Natural killer cell (primary cell): Measurements from ENCODE around the gene URB1. TPM values are rescaled to one million over a fixed set of nuclear protein-coding genes. Genes with fewer than 3 reads are reported as not detected.

ENCODE experiments used
- ATAC-seq, 3 donors: fragments of 150-1000 bp in 2 of 3; fragments of 200-7000 bp in 1 of 3; cut with Tn5 transposase; 1 replicate in 1 of 3; 2 replicates in 2 of 3; pipeline ENCODE4 v1.10.0; 2021; ENCODE audit warnings: mild to moderate bottlenecking in 2 of 3, moderate library complexity in 2 of 3
- DNase-seq, 2 donors: peaks; one replicate each; pipeline versions ENCODE4 v3.0.0 to v3.0.0-alpha.2; 2013 to 2021; ENCODE audit warnings: mixed read lengths in 1 of 2
- H3K27ac ChIP-seq: one replicate; pipeline ENCODE4 v1.5.1; 2013; ENCODE audit warnings: mild to moderate bottlenecking, low read length
- H3K27me3 ChIP-seq: one replicate; pipeline ENCODE4 v1.6.1; 2013; ENCODE audit warnings: low read length; ENCODE audit not compliant: control insufficient read depth, insufficient read depth
- H3K36me3 ChIP-seq: one replicate; pipeline ENCODE4 v1.6.1; 2013; ENCODE audit warnings: low read length; ENCODE audit not compliant: control insufficient read depth, insufficient read depth
- H3K4me1 ChIP-seq: one replicate; pipeline ENCODE4 v1.6.1; 2013; ENCODE audit warnings: low read length; ENCODE audit not compliant: control insufficient read depth, insufficient read depth
- H3K4me3 ChIP-seq: one replicate; pipeline ENCODE4 v1.5.1; 2013; ENCODE audit warnings: low read length
- H3K9me3 ChIP-seq: one replicate; pipeline ENCODE4 v1.6.1; 2013; ENCODE audit warnings: low read length; ENCODE audit not compliant: control insufficient read depth, insufficient read depth
- H3K27ac Mint-ChIP-seq, 2 donors: one replicate each; pipeline ENCODE4 v1.8.0; 2022; ENCODE audit warnings: mild to moderate bottlenecking in 2 of 2, mixed read lengths in 2 of 2, moderate library complexity in 1 of 2
- H3K27me3 Mint-ChIP-seq, 2 donors: one replicate each; pipeline ENCODE4 v1.8.0; 2022; ENCODE audit warnings: low read depth in 2 of 2, mixed read lengths in 2 of 2
- H3K36me3 Mint-ChIP-seq: one replicate; pipeline ENCODE4 v1.8.0; 2022; ENCODE audit warnings: mixed read lengths
- H3K4me1 Mint-ChIP-seq, 2 donors: one replicate each; pipeline ENCODE4 v1.8.0; 2022; ENCODE audit warnings: mixed read lengths in 2 of 2
- H3K4me3 Mint-ChIP-seq: one replicate; pipeline ENCODE4 v1.8.0; 2022; ENCODE audit warnings: mild to moderate bottlenecking, moderate library complexity, mixed read lengths
- H3K9me3 Mint-ChIP-seq, 2 donors: one replicate each; pipeline ENCODE4 v1.8.0; 2022; ENCODE audit warnings: mixed read lengths in 2 of 2
- CTCF ChIP-seq: fragments of 200-600 bp; IDR thresholded peaks from one replicate; pipeline ENCODE4 v1.8.0; 2022; ENCODE audit warnings: antibody characterized with exemption
- WGBS: methylation state at CpG from one replicate; pipeline ENCODE4 v1.1.7; 2013; ENCODE audit warnings: missing lambda C conversion rate; ENCODE audit not compliant: insufficient coverage; 5-methylcytosine and 5-hydroxymethylcytosine counted together
- intact Hi-C: fragments of 100-400 bp; cut with micrococcal nuclease; formaldehyde crosslinking; loops from one replicate; pipeline ENCODE4 v1.14.2; 2022
- total RNA-seq, 4 donors: library from RNA; stranded (reverse); fragments of 120-200 nt in 1 of 4; gene quantifications; one replicate each; pipeline versions ENCODE4 v1.2.3 to v1.2.4, GENCODE V29; 2013 to 2022

URB1 gene
- total RNA-seq, 3 donors from 2014 or later (not counting 1 experiment from before 2014, with no cell fraction given), result 6.1 to 7.8 (median 7.5) TPM

GRCh38 chr21:32427958-32428623, 35.3 kb upstream of the URB1 start:
- WGBS, result 82% methylated on average over 10 of the region's 10 CpGs
- Histone ChIP-seq H3K9me3 (no peaks in the 10 kb centered on the region), H3K4me3 (no peak overlapping the region), H3K4me1 (no peaks in the 10 kb centered on the region), H3K27ac (no peak overlapping the region), H3K27me3 (no peaks in the 10 kb centered on the region), H3K36me3 (no peaks in the 10 kb centered on the region)
- Mint-ChIP-seq H3K36me3 (no peaks in the 10 kb centered on the region), H3K27me3 (no peaks in the 10 kb centered on the region), H3K4me1 (peaks cover 15 to 16% of the 10 kb centered on the region in 2 donors), H3K9me3 (no peaks in the 10 kb centered on the region), H3K27ac (no peak overlapping the region), H3K4me3 (no peak overlapping the region)
- no peak for DNase-seq
- no peak for ATAC-seq
- no peak for TF ChIP-seq CTCF
- intact Hi-C loops, result no loop called here

- WGBS, result 91% methylated on average over 6 of the region's 6 CpGs
- Histone ChIP-seq H3K4me3 (no peak overlapping the region), H3K27me3 (no peaks in the 10 kb centered on the region), H3K36me3 (no peaks in the 10 kb centered on the region), H3K9me3 (no peaks in the 10 kb centered on the region), H3K27ac (no peak overlapping the region), H3K4me1 (no peaks in the 10 kb centered on the region)
- peaks cover 7% of the 10 kb centered on the region in 2 donors for H3K4me1 Mint-ChIP-seq
- H3K9me3 Mint-ChIP-seq, result peaks cover 0 to 4% of the 10 kb centered on the region in 2 donors
- DNase-seq (no peak), ATAC-seq (no peak)
- intact Hi-C loops, result no loop called here
- no peak overlapping the region for H3K4me3 Mint-ChIP-seq
- H3K27ac Mint-ChIP-seq, result no peak overlapping the region
- TF ChIP-seq CTCF, result no peak
- no peaks in the 10 kb centered on the region for H3K27me3 Mint-ChIP-seq
- H3K36me3 Mint-ChIP-seq, result no peaks in the 10 kb centered on the region
These were observed 33.8 kb upstream of the URB1 start for GRCh38 chr21:32426592-32427051.

- H3K9me3 ChIP-seq, result no peaks in the 10 kb centered on the region
- H3K9me3 Mint-ChIP-seq, result peaks cover 0 to 4% of the 10 kb centered on the region in 2 donors
- no peak overlapping the region for H3K4me3 Mint-ChIP-seq
- H3K4me1 ChIP-seq, result no peaks in the 10 kb centered on the region
- no peaks in the 10 kb centered on the region for H3K36me3 Mint-ChIP-seq
- DNase-seq, result no peak
- ATAC-seq, result no peak
- H3K27ac ChIP-seq, result no peak overlapping the region
- peak overlapping the region in 1 of 2 donors; percentile 1 for H3K27ac Mint-ChIP-seq
- 60% methylated on average over 1 of the region's 5 CpGs for WGBS
- no peaks in the 10 kb centered on the region for H3K36me3 ChIP-seq
- peaks cover 7% of the 10 kb centered on the region in 2 donors for H3K4me1 Mint-ChIP-seq
- H3K4me3 ChIP-seq, result no peak overlapping the region
- no peak for TF ChIP-seq CTCF
- H3K27me3 ChIP-seq, result no peaks in the 10 kb centered on the region
- intact Hi-C loops, result no loop called here
- no peaks in the 10 kb centered on the region for H3K27me3 Mint-ChIP-seq
These were observed 33.3 kb upstream of the URB1 start for GRCh38 chr21:32426066-32426465.

GRCh38 chr21:32425628-32426027, 32.8 kb upstream of the URB1 start:
- ATAC-seq (no peak), DNase-seq (no peak)
- Histone ChIP-seq H3K36me3 (no peaks in the 10 kb centered on the region), H3K4me3 (no peak overlapping the region), H3K9me3 (no peaks in the 10 kb centered on the region), H3K4me1 (no peaks in the 10 kb centered on the region), H3K27me3 (no peaks in the 10 kb centered on the region), H3K27ac (no peak overlapping the region)
- 99% methylated on average over 4 of the region's 4 CpGs for WGBS
- peak overlapping the region in 1 of 2 donors; percentile 1 for H3K27ac Mint-ChIP-seq
- H3K27me3 Mint-ChIP-seq, result no peaks in the 10 kb centered on the region
- intact Hi-C loops, result no loop called here
- TF ChIP-seq CTCF, result no peak
- H3K4me1 Mint-ChIP-seq, result peaks cover 7% of the 10 kb centered on the region in 2 donors
- H3K4me3 Mint-ChIP-seq, result no peak overlapping the region
- H3K9me3 Mint-ChIP-seq, result peaks cover 0 to 4% of the 10 kb centered on the region in 2 donors
- H3K36me3 Mint-ChIP-seq, result no peaks in the 10 kb centered on the region
